ENCODE data around the gene NHLRC4.

- TF ChIP-seq TAF1 (IDR thresholded peaks at IDR 0.05; ENCODE audit: low read depth, low read length) (no peak), POLR2A (IDR thresholded peaks at IDR 0.05; ENCODE audit: low read depth, low read length) (no peak), POLR2AphosphoS5 (IDR thresholded peaks at IDR 0.05; ENCODE audit: low read depth, low read length) (no peak), PAX5 (IDR thresholded peaks at IDR 0.05; ENCODE audit: insufficient read depth, low read length, severe bottlenecking) (no peak), POU2F2 (IDR thresholded peaks at IDR 0.05; ENCODE audit: low read depth, low read length) (no peak)
These were observed 33.2 kb upstream of the NHLRC4 start for GRCh38 chr16:533391-534123.
